Activated T-cell treated with anti-CD3 and anti-CD28 coated beads, Interleukin-2, amount 50 U/mL, for 48 hours (primary cell): ENCODE data around the gene PGM5.
"Not testable (repeated sequence)": the region's sequence is repeated elsewhere in the genome, so short reads cannot be mapped to it uniquely, and the experiment has no call there.

Experiments used
- DNase-seq, 2 experiments: peaks; one replicate each; pipeline ENCODE4 v3.0.0-alpha.2; 2020

Gene PGM5

GRCh38 chr9:68383894-68384293, 27.5 kb downstream of the PGM5 start:
- DNase-seq = not testable (repeated sequence)

GRCh38 chr9:68389558-68389957, 33.1 kb downstream of the PGM5 start:
- DNase-seq = not testable (repeated sequence)

GRCh38 chr9:68390737-68391136, 34.3 kb downstream of the PGM5 start:
- not testable (repeated sequence) for DNase-seq

GRCh38 chr9:68396411-68397094, 40.1 kb downstream of the PGM5 start:
- not testable (repeated sequence) for DNase-seq

GRCh38 chr9:68397095-68397423, 40.6 kb downstream of the PGM5 start:
- DNase-seq = not testable (repeated sequence)

GRCh38 chr9:68397796-68398195, 41.4 kb downstream of the PGM5 start:
- DNase-seq = not testable (repeated sequence)

- not testable (repeated sequence) for DNase-seq
Measured at GRCh38 chr9:68398324-68398723, 41.9 kb downstream of the PGM5 start.

GRCh38 chr9:68404421-68405185, 48.2 kb downstream of the PGM5 start:
- DNase-seq = not testable (repeated sequence)

GRCh38 chr9:68411865-68412264, 55.5 kb downstream of the PGM5 start:
- not testable (repeated sequence) for DNase-seq

- DNase-seq = not testable (repeated sequence)
Measured at GRCh38 chr9:68412754-68413153, 56.3 kb downstream of the PGM5 start.

GRCh38 chr9:68415065-68415464, 58.7 kb downstream of the PGM5 start:
- not testable (repeated sequence) for DNase-seq

GRCh38 chr9:68416936-68417564, 60.6 kb downstream of the PGM5 start:
- no peak for DNase-seq

- no peak for DNase-seq
Measured at GRCh38 chr9:68417762-68418161, 61.4 kb downstream of the PGM5 start.

- no peak for DNase-seq
Measured at GRCh38 chr9:68418259-68418845, 61.9 kb downstream of the PGM5 start.

GRCh38 chr9:68419901-68420300, 63.5 kb downstream of the PGM5 start:
- no peak for DNase-seq

GRCh38 chr9:68426755-68427154, 70.3 kb downstream of the PGM5 start:
- DNase-seq = no peak

- DNase-seq = no peak
Measured at GRCh38 chr9:68427216-68427977, 71.0 kb downstream of the PGM5 start.

GRCh38 chr9:68428481-68428880, 72.1 kb downstream of the PGM5 start:
- DNase-seq = no peak

GRCh38 chr9:68429631-68430030, 73.2 kb downstream of the PGM5 start:
- DNase-seq = no peak

GRCh38 chr9:68431307-68431706, 74.9 kb downstream of the PGM5 start:
- DNase-seq = no peak

GRCh38 chr9:68433531-68434110, 77.2 kb downstream of the PGM5 start:
- DNase-seq = no peak

- no peak for DNase-seq
Measured at GRCh38 chr9:68437785-68438184, 81.4 kb downstream of the PGM5 start.
